ENCODE data around the gene SYNGR2. TPM values are rescaled to one million over a fixed set of nuclear protein-coding genes. Genes with fewer than 3 reads are reported as not detected.

Gene SYNGR2
- total and polyA plus RNA-seq, 9 of the 15 experiments (the other 6 are each of a cell fraction or from before 2014, with no cell fraction given) = 1.4 to 173 (median 87.8) TPM

- TF ChIP-seq RBBP5 (IDR thresholded peaks at IDR 0.05; ENCODE audit: borderline replicate concordance, insufficient read depth, low read length, poor library complexity, severe bottlenecking) (peak; percentile 41), MAZ (CRISPR knock-in tag; conservative IDR thresholded peaks at IDR 0.05 in 1 of 2, IDR thresholded peaks at IDR 0.05 in 1 of 2) (peak; percentile 44 to 78; a peak in 2 of 4 replicates), GABPA (tag; conservative IDR thresholded peaks at IDR 0.05; ENCODE audit: low read depth) (peak; percentile 85), BACH1 (tag; IDR thresholded peaks at IDR 0.05) (no peak), POLR2A (conservative IDR thresholded peaks at IDR 0.05) (peak; percentile 76), SAP30 (IDR thresholded peaks at IDR 0.05; ENCODE audit: borderline replicate concordance, insufficient read depth, low read depth, low read length, poor library complexity, severe bottlenecking) (peak; percentile 44)
- TF ChIP-seq, protein P1, sequence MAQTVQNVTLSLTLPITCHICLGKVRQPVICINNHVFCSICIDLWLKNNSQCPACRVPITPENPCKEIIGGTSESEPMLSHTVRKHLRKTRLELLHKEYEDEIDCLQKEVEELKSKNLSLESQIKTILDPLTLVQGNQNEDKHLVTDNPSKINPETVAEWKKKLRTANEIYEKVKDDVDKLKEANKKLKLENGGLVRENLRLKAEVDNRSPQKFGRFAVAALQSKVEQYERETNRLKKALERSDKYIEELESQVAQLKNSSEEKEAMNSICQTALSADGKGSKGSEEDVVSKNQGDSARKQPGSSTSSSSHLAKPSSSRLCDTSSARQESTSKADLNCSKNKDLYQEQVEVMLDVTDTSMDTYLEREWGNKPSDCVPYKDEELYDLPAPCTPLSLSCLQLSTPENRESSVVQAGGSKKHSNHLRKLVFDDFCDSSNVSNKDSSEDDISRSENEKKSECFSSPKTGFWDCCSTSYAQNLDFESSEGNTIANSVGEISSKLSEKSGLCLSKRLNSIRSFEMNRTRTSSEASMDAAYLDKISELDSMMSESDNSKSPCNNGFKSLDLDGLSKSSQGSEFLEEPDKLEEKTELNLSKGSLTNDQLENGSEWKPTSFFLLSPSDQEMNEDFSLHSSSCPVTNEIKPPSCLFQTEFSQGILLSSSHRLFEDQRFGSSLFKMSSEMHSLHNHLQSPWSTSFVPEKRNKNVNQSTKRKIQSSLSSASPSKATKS (CRISPR knock-in tag; IDR thresholded peaks at IDR 0.05) = no peak
- TF ChIP-seq, protein P2, sequence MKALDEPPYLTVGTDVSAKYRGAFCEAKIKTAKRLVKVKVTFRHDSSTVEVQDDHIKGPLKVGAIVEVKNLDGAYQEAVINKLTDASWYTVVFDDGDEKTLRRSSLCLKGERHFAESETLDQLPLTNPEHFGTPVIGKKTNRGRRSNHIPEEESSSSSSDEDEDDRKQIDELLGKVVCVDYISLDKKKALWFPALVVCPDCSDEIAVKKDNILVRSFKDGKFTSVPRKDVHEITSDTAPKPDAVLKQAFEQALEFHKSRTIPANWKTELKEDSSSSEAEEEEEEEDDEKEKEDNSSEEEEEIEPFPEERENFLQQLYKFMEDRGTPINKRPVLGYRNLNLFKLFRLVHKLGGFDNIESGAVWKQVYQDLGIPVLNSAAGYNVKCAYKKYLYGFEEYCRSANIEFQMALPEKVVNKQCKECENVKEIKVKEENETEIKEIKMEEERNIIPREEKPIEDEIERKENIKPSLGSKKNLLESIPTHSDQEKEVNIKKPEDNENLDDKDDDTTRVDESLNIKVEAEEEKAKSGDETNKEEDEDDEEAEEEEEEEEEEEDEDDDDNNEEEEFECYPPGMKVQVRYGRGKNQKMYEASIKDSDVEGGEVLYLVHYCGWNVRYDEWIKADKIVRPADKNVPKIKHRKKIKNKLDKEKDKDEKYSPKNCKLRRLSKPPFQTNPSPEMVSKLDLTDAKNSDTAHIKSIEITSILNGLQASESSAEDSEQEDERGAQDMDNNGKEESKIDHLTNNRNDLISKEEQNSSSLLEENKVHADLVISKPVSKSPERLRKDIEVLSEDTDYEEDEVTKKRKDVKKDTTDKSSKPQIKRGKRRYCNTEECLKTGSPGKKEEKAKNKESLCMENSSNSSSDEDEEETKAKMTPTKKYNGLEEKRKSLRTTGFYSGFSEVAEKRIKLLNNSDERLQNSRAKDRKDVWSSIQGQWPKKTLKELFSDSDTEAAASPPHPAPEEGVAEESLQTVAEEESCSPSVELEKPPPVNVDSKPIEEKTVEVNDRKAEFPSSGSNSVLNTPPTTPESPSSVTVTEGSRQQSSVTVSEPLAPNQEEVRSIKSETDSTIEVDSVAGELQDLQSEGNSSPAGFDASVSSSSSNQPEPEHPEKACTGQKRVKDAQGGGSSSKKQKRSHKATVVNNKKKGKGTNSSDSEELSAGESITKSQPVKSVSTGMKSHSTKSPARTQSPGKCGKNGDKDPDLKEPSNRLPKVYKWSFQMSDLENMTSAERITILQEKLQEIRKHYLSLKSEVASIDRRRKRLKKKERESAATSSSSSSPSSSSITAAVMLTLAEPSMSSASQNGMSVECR (CRISPR knock-in tag; IDR thresholded peaks at IDR 0.05) = peak; percentile 71
Measured at GRCh38 chr17:78127239-78127887, 41.0 kb upstream of the SYNGR2 start (continued).

Measured in K562 (cell line).